HepG2 (cell line): ENCODE results near the gene NFIC. TPM values are rescaled to one million over a fixed set of nuclear protein-coding genes. Genes with fewer than 3 reads are reported as not detected.
"Not testable (repeated sequence)": the region's sequence is repeated elsewhere in the genome, so short reads cannot be mapped to it uniquely, and the experiment has no call there.

ENCODE experiments used
- ATAC-seq: fragments of 200-7000 bp; cut with Tn5 transposase; 3 replicates; pipeline ENCODE4 v1.9.1; 2020; ENCODE audit warnings: mild to moderate bottlenecking, moderate library complexity
- BruUV-seq: library from RNA; stranded (reverse); fragments of 400-500 nt; replicated peaks from 2 replicates; lab custom pipeline; 2021; lab: Mats Ljungman, UMichigan
- CTCF ChIA-PET: fragments of 300-600 bp; formaldehyde crosslinking; extraction: SDS; loops from one replicate; lab custom pipeline; 2021; ENCODE audit warnings: low total read pairs, inconsistent platforms, low intra/inter-chr PET ratio; lab: Yijun Ruan, JAX
- POLR2A ChIA-PET: fragments of 350-600 bp; sonication (Branson Sonifier 250); formaldehyde crosslinking; loops from one replicate; lab custom pipeline; 2020; ENCODE audit warnings: antibody characterized with exemption, inconsistent platforms; lab: Yijun Ruan, JAX
- DNase-seq: peaks from one replicate; pipeline ENCODE4 v3.0.0-alpha.2; 2015; ENCODE audit warnings: low spot score
- FAIRE-seq: peaks from 3 replicates; lab custom pipeline; 2011; peaks lifted over from hg19 to GRCh38; lab: Jason Lieb, UNC
- H2AFZ ChIP-seq: one replicate; pipeline ENCODE4 v1.6.1; 2011; ENCODE audit warnings: low read length, inconsistent platforms
- H3K27ac ChIP-seq: fragments of 300-600 bp; 3 replicates; pipeline ENCODE4 v1.8.0; 2011; ENCODE audit warnings: mixed run types, mild to moderate bottlenecking, mixed read lengths, low read length, inconsistent platforms; ENCODE audit not compliant: insufficient read depth; ENCODE audit errors: extremely low read length
- H3K27me3 ChIP-seq, 2 experiments: fragments of 200-600 bp in 1 of 2; 2 replicates in 1 of 2; 3 replicates in 1 of 2; pipeline versions ENCODE4 v1.6.0 to v1.8.0; 2011; ENCODE audit warnings: low read length in 2 of 2, mild to moderate bottlenecking in 2 of 2, moderate library complexity in 2 of 2, inconsistent platforms in 1 of 2; ENCODE audit not compliant: insufficient read depth in 2 of 2, control insufficient read depth in 1 of 2
- H3K36me3 ChIP-seq, 2 experiments: fragments of 200-600 bp in 1 of 2; replicated peaks in 1 of 2; 2 replicates in 1 of 2; 3 replicates in 1 of 2; pipeline versions ENCODE4 v1.5.1 to v1.8.0; 2011; ENCODE audit warnings: low read length in 2 of 2, inconsistent platforms in 1 of 2; ENCODE audit not compliant: insufficient read depth in 2 of 2, control insufficient read depth in 1 of 2
- H3K4me1 ChIP-seq: 2 replicates; pipeline ENCODE4 v1.5.1; 2012; ENCODE audit warnings: low read length, inconsistent platforms; ENCODE audit not compliant: insufficient read depth
- H3K4me2 ChIP-seq: 2 replicates; pipeline ENCODE4 v1.6.0; 2011; ENCODE audit warnings: low read depth, low read length, inconsistent platforms
- H3K4me3 ChIP-seq, 3 experiments: fragments of 200-600 bp in 1 of 3; sonication (generic), shearing (Covaris generic) in 1 of 3; replicated peaks in 1 of 3; 2 replicates each; pipeline ENCODE4 v1.5.1; 2011 to 2016; ENCODE audit warnings: low read length in 3 of 3, inconsistent platforms in 2 of 3, low read depth in 2 of 3, mild to moderate bottlenecking in 2 of 3, control low read depth in 1 of 3, mixed read lengths in 1 of 3; ENCODE audit not compliant: insufficient read depth in 1 of 3
- H3K79me2 ChIP-seq: one replicate; pipeline ENCODE4 v1.6.1; 2011; ENCODE audit warnings: low read length, inconsistent platforms; ENCODE audit not compliant: insufficient read depth
- H3K9ac ChIP-seq: 2 replicates; pipeline ENCODE4 v1.6.0; 2011; ENCODE audit warnings: mild to moderate bottlenecking, low read depth, low read length, inconsistent platforms; ENCODE audit not compliant: insufficient read depth
- H3K9me3 ChIP-seq: 2 replicates; pipeline ENCODE4 v1.5.1; 2012; ENCODE audit warnings: mild to moderate bottlenecking, low read length
- H4K20me1 ChIP-seq: 2 replicates; pipeline ENCODE4 v1.6.0; 2011; ENCODE audit warnings: inconsistent platforms, mild to moderate bottlenecking, low read length, moderate library complexity; ENCODE audit not compliant: insufficient read depth
- CBX2 ChIP-seq, 2 experiments: fragments of 200-600 bp in 1 of 2; sonication (generic); formaldehyde crosslinking in 1 of 2; IDR thresholded peaks; 2 replicates each; pipeline versions ENCODE4 v1.7.0 to v1.8.1; 2018 to 2022; ENCODE audit warnings: low read depth in 2 of 2, low read length in 1 of 2, mild to moderate bottlenecking in 1 of 2, missing genetic modification reagents in 1 of 2
- MTA3 ChIP-seq: sonication (generic); formaldehyde crosslinking; IDR thresholded peaks from 2 replicates; pipeline ENCODE4 v1.4.0; 2020; ENCODE audit warnings: missing genetic modification reagents
- MYC ChIP-seq: sonication (generic); formaldehyde crosslinking; IDR thresholded peaks from 2 replicates; pipeline ENCODE4 v1.9.0; 2021; ENCODE audit warnings: missing genetic modification reagents, borderline replicate concordance
- SALL1 ChIP-seq: sonication (generic); formaldehyde crosslinking; IDR thresholded peaks from 2 replicates; pipeline ENCODE4 v1.8.0; 2022; ENCODE audit warnings: mild to moderate bottlenecking, missing genetic modification reagents
- SRSF4 ChIP-seq: fragments of 200-400 bp; formaldehyde crosslinking; IDR thresholded peaks from one replicate; pipeline ENCODE4 v1.6.1; 2018; ENCODE audit warnings: mild to moderate bottlenecking, low read depth, low read length, moderate library complexity; ENCODE audit not compliant: poor library complexity, severe bottlenecking
- STAT5B ChIP-seq: sonication (generic); formaldehyde crosslinking; IDR thresholded peaks from 2 replicates; pipeline ENCODE4 v1.4.0; 2020; ENCODE audit warnings: missing genetic modification reagents
- ZFP90 ChIP-seq: sonication (generic); formaldehyde crosslinking; IDR thresholded peaks from 2 replicates; pipeline ENCODE4 v1.8.0; 2022; ENCODE audit warnings: missing genetic modification reagents, mild to moderate bottlenecking, inconsistent platforms, borderline replicate concordance
- ZNF460 ChIP-seq: sonication (generic); formaldehyde crosslinking; IDR thresholded peaks from 2 replicates; pipeline ENCODE4 v1.5.1; 2020; ENCODE audit warnings: missing genetic modification reagents, mild to moderate bottlenecking, borderline replicate concordance
- ZNF496 ChIP-seq: sonication (generic); formaldehyde crosslinking; IDR thresholded peaks from 2 replicates; pipeline ENCODE4 v1.8.1; 2023; ENCODE audit warnings: mild to moderate bottlenecking, moderate library complexity, missing genetic modification reagents; ENCODE audit not compliant: insufficient replicate concordance
- ZNF703 ChIP-seq: sonication (generic); formaldehyde crosslinking; IDR thresholded peaks from 2 replicates; pipeline ENCODE4 v1.5.1; 2020; ENCODE audit warnings: missing genetic modification reagents, mild to moderate bottlenecking, moderate library complexity, borderline replicate concordance
- WGBS: methylation state at CpG from one replicate; pipeline ENCODE4 v1.1.6; 2017; ENCODE audit warnings: low lambda C conversion rate; 5-methylcytosine and 5-hydroxymethylcytosine counted together
- in situ Hi-C: cut with HindIII; loops from 2 replicates; pipeline ENCODE4 v1.10.0; 2017; ENCODE audit warnings: low pct_unique_long_range_greater_than_20kb; ENCODE audit not compliant: extremely low pct_ligation_motif_present
- intact Hi-C: fragments of 100-400 bp; cut with micrococcal nuclease; formaldehyde crosslinking; loops from one replicate; pipeline ENCODE4 v1.10.0; 2022; ENCODE audit not compliant: unreplicated experiment
- polyA plus RNA-seq, 8 experiments: library from polyadenylated mRNA; depleted of rRNA in 3 of 8; stranded (reverse) in 7 of 8; unstranded in 1 of 8; fragments of >200 nt; fragmentation: Illumina TruSeq in 4 of 8; extraction: Trizol in 4 of 8; gene quantifications; 2 replicates each; pipeline versions ENCODE4 v1.2.1 to v1.2.3, GENCODE V29; 2011 to 2016; ENCODE audit warnings: low read depth in 4 of 8, missing spikeins in 1 of 8, mixed read lengths in 1 of 8; ENCODE audit not compliant: insufficient read depth in 1 of 8
- total RNA-seq, 5 experiments: library from RNA; depleted of rRNA; stranded (reverse); fragments of >200 nt; fragmentation: Illumina TruSeq; extraction: Trizol; gene quantifications; 2 replicates each; pipeline ENCODE4 v1.2.3, GENCODE V29; 2016; ENCODE audit warnings: low read depth in 1 of 5

The NFIC gene
- total and polyA plus RNA-seq, 2 of the 13 experiments (the other 11 are each of a cell fraction or from before 2014, with no cell fraction given) = 1.3 to 2.5 TPM

- TF ChIP-seq SRSF4 = no peak
- TF ChIP-seq STAT5B (CRISPR knock-in tag) = no peak
- no peak for TF ChIP-seq CBX2 (IDR thresholded peaks at IDR 0.05; ENCODE audit: low read depth, low read length)
- TF ChIP-seq CBX2 (CRISPR knock-in tag; IDR thresholded peaks at IDR 0.05; ENCODE audit: low read depth) = no peak
- peak; percentile 70 for TF ChIP-seq SALL1
- TF ChIP-seq MYC (CRISPR knock-in tag) = no peak; the same call in 1 of the 2 replicates
- TF ChIP-seq ZFP90 (CRISPR knock-in tag) = 0 out of 2 replicates have a peak, but pooled peaks have one; percentile 17
- TF ChIP-seq MTA3 (CRISPR knock-in tag) = no peak
- TF ChIP-seq ZNF703 = no peak
- no peak for TF ChIP-seq ZNF496 (CRISPR knock-in tag)
Measured at GRCh38 chr19:3507371-3508120, 141.2 kb downstream of the NFIC start (continued).

- POLR2A ChIA-PET, in situ Hi-C loops, CTCF ChIA-PET, ATAC-seq, H3K9me3 ChIP-seq, H2AFZ ChIP-seq, DNase-seq, BruUV-seq, H3K9ac ChIP-seq, H4K20me1 ChIP-seq, FAIRE-seq, H3K27me3 ChIP-seq: not testable (repeated sequence)
- Histone ChIP-seq H3K4me2 (0 out of 2 replicates have a peak overlapping the region, but pooled peaks have one; percentile 94), H3K79me2 (peaks cover 59% of the 10 kb centered on the region), H3K4me1 (peaks cover 36% of the 10 kb centered on the region), H3K27ac (peak overlapping the region; percentile 53), H3K4me3 (peak overlapping the region in 1 of 3 experiments; percentile 96; a peak in 1 of 6 replicates), H3K36me3 (peaks cover 3 to 16% of the 10 kb centered on the region in 2 experiments; a peak in 3 of 5 replicates)
- intact Hi-C loops = loop anchor here (5.0 kb wide), 1 partner anchor 64 kb away; the partner anchor contains the start of gene HMG20B
- WGBS = 82% methylated on average over 15 of the region's 18 CpGs
- peak; percentile 63; the same call in 1 of the 2 replicates for TF ChIP-seq ZNF460 (CRISPR knock-in tag)
- TF ChIP-seq, all 625 proteins: peak for 1; not testable (repeated sequence) for 624
Measured at GRCh38 chr19:3508121-3508661, 141.8 kb downstream of the NFIC start.
